ENCODE data around the gene ERLIN1.
"Not testable (repeated sequence)": the region's sequence is repeated elsewhere in the genome, so short reads cannot be mapped to it uniquely, and the experiment has no call there.

Gene ERLIN1

DNA sequence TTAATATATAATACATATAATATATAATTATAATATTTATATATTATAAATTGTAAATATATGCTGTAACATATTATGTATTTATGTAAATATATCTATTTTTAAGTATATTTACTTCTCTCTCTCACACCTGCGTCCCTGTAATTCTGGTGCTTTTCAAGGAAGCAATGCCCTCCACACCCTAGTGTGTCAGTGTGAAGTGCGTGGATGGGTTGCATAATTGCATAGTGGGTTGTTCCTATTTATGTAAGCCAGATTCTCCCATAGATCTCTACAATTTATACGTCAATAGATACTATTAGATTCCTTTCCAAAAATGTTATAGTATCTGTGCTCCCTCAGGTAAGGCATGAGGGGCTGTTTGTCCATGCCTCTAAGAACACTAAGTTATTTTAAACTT is 54.3 kb downstream of the ERLIN1 start:
- no peak for DNase-seq

DNA sequence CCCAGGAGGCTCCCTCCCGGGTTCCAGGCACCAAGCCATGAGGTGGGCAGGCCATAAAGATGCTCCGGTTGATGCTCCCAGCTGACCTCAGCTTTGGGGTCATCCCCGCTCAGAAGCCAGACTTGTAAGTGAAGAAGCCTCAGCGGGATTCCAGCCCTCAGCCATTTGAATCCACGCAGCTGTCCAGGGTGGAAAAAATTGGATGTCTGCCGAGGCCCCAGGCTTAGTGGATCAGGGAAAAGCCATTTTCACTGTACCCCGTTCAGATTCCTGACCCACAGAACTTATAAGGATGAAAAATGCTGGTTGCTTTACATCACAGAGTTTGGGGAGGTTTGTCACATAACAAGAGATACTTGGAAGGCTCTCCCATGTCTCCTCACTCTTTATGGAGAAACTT is 55.0 kb downstream of the ERLIN1 start:
- DNase-seq: no peak

DNA sequence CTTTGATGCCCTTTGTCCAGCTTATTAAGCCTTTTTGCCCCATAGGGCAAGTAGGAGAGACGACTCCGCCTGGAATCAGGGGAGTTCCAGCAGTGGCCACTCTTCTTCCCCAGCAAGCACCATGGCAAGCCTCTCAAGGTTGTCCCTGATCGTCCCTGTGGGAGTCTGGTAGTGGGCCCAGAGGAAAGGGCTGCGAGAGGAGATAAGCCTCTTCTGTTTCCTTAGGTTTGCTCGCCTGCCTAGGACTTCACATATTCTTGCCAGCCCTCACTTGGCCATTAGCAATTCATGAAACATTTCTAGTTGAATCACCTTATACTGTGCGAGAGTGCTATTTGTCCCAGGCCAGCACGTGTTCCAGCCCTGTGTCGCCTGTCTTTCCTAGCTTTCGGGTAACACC is 56.4 kb downstream of the ERLIN1 start:
- DNase-seq: no peak

DNA sequence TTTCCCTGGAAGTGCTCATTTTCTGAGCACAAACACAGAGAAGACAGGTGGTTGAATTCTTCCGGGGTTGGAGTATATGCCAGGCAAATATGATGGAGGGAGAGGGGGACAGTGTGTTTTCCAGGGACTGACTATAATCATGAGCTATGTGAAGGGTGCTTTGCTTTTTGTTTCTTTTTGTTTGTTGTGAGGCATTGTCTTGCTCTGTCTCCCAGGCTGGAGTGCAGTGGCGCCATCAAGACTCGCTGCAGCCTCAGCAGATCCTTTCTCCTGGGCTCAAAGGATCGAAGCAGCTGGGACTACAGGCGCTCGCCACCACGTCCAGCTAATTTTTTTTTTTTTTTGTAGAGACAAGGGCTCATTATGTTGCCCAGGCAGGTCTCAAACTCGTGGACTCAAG is 56.9 kb downstream of the ERLIN1 start:
- DNase-seq: no peak

DNA sequence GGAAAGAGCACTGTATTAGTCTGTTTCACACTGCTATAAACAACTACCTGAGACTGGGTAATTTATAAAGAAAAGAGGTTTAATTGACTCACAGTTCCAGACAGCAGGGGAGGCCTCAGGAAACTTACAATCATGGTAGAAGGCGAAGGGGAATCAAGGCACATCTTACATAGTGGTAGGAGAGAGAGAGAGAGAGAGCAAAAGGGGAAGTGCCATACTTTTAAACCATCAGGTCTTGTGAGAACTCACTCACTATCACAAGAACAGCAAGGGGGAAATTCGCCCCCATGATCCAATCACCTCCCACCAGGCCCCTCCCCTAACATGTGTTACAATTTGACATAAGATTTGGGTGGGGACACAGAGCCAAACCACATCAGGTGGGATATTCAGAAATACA is 60.5 kb downstream of the ERLIN1 start:
- not testable (repeated sequence) for DNase-seq

DNA sequence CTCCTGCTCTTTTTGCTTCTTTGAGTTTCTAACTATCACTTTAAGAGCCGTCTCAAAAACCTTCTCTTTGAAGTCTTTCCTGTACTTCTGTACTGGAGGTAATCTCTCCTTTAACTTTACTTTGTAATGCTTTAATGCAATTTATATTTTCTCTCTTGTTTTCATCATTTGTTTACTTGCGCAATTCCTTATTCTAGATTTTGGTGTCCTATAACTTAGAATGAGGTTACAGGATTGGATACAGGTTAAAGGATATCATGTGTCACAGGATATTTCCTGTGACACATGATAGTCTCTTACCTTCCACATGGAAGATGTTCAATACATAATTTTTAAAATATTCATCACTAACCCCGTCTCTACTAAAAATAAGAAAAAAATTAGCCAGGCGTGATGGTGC is 61.7 kb downstream of the ERLIN1 start:
- no peak for DNase-seq

DNA sequence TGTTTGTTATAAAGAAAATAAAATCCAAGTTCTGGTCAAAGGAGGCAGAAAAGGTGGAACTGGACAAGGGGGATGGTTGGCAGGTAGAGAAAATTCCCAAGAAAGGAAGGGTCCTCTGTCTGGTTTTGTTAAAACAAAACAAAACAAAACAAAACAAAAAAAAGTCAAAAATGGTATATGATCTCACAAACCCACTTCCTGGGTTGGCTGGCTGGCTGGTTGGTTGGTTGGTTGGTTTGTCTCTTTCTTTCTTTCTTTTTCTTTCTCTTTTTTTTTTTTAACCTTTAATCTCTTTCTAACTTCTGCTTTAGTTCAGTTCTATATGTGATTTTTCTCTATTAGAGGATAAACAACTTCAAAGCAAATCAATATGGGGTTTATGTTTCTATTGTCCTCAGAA is 63.0 kb downstream of the ERLIN1 start:
- DNase-seq: no peak

DNA sequence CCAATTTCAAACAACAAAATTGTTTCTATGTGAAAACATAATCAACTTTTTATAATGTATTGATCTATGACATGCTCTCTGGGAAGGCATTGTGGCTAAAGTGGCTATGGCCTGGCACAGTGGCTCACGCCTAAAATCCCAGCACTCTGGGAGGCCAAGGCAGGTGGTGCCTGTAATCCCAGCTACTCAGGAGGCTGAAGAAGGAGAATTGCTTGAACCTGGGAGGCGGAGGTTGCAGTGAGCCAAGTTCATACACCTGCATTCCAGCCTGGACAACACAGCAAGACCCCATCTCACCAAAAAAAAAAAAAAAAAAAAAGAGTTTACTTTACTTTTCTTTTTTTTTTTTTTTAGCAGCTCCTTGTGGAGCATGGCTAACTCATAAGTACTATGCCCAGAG is 65.3 kb downstream of the ERLIN1 start:
- DNase-seq: no peak

DNA sequence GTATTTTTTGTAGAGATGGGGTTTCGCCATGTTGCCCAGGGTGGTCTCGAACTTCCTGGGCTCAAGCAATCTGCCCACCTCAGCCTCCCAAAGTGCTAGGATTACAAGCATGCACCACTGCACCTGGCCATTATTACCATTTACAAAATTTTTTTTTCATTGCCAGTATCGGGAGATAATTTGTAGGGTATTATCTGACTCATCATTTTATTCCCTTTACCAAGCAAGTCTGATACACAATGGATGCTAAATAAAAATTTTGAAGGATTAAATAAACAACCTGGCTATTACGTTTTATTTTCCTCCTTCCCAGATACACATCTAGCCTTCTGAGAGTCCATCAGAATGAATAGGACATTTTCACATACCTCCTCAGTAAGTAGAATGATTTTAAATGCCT is 66.1 kb downstream of the ERLIN1 start:
- no peak for DNase-seq

DNA sequence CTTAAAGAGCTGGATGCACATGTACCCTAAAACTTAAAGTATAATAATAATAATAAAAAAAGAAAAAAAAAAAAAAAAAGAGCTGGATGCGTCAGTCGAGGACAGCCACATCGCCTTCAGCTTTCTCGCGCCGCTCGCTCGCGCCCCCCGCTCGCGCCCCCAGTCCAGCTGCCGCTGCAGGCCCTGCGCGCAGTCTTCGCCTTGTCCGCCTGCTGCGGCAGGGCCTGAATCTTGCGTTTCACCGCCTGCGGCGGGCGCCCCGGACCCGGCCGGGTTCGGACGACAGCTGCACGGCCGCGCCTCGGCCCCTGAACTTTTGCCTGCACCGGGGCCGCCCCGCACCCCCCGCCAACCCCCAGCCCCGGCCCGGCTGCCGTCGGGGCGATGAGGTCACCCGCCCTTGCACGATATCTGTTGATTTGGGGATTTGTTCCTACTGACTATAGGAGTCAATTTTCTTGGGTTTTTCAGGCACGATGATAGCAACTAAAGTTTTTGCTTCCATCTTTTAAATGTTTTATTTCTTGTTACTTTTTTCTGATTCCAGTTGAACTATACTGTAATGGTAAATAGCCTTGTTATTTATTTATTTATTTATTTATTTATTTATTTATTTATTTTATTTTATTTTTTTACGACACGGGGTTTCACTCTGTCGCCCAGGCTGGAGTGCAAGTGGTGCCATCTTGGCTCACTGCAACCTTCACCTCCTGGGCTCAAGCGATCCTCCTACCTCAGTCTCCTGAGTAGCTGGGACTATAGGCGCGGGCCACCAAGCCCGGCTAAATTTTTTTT is 70.7 kb downstream of the ERLIN1 start:
- no peak for DNase-seq

DNA sequence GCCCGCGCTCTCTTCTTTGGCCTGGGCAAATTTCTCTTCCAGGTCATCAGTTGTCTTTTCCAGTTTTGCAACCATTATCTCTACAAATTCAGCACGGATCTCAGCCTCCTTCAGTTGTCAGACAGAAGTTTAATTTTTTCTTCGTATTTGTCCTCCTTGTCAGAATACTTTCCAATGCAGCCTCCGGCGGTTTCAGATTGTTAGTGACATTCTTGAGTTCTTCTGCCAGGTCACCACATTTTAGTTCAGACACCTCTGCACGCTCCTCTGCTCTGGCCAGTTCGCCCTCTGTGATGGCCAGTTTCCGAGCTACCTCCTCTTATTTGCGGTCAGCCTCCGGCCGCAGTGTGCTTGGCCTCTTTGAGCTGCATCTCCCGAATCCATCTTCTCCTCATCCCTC is 71.4 kb downstream of the ERLIN1 start:
- DNase-seq: no peak

DNA sequence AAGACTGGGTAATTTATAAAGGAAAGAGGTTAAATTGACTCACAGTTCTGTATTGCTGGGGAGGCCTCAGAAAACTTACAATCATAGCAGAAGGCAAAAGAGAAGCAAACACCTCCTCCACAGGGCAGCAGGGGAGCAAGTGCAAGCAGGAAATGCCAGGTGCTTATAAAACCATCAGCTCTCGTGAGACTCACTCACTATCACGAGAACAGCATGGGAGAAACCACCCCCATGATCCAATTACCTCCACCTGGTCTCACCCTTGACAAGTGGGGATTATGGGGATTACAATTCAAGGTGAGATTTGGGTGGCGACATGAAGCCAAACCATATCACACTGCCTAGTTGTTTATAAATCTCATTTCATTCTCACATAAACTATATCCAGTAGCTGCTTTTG is 76.2 kb downstream of the ERLIN1 start:
- DNase-seq: no peak

DNA sequence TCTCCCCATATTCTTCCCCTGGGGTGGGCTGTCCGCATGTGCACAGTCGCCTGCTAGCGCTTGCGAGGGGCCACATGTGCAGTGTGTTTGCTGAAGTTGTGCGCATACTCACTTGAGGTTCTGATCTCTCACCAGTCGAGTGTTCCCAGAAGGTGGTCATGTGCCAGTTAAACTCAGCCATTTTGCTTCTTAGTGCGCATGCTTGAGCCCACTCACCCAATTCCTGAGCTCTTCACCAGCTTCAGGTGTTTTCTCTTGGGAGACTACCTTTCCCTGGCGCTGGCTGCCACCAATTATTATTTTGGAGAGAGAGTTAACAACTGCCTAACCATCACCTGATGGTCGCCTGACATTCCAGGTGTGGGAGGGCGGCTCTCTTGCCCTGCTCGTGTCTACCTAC is 79.0 kb downstream of the ERLIN1 start:
- no peak for DNase-seq

DNA sequence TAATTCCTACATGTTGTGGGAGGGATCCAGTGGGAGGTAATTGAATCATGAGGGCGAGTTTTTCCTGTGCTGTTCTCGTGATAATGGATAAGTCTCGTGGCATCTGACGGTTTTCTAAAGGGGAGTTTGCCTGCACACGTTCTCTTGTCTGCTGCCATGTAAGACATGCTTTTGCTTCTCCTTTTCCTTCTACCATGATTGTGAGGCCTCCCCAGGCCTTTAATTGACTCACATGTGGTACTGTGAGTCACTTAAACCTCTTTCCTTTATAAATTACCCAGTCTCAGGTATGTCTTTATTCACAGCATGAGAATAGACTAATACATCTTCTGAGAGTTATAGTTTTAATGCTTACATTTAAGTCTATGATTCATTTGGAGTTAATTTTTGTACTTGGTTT is 81.5 kb downstream of the ERLIN1 start:
- DNase-seq: no peak

DNA sequence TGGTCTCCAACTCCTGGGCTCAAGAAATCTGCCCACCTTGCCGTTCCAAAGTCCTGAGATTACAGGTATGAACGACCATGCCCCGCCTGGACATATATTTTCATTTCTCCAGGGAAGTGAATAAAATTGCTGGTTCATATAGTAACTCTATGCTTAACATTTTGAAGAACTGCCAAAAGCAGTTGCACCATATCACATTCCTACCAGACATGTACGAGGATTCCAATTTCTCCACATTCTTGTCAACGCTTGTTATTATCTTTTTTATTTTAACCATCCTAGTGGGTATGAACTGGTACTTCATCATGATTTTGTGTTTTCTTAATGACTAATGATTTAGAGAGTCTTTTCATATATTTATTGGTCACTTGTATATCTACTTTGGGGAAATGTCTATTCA is 82.2 kb downstream of the ERLIN1 start:
- DNase-seq: no peak

DNA sequence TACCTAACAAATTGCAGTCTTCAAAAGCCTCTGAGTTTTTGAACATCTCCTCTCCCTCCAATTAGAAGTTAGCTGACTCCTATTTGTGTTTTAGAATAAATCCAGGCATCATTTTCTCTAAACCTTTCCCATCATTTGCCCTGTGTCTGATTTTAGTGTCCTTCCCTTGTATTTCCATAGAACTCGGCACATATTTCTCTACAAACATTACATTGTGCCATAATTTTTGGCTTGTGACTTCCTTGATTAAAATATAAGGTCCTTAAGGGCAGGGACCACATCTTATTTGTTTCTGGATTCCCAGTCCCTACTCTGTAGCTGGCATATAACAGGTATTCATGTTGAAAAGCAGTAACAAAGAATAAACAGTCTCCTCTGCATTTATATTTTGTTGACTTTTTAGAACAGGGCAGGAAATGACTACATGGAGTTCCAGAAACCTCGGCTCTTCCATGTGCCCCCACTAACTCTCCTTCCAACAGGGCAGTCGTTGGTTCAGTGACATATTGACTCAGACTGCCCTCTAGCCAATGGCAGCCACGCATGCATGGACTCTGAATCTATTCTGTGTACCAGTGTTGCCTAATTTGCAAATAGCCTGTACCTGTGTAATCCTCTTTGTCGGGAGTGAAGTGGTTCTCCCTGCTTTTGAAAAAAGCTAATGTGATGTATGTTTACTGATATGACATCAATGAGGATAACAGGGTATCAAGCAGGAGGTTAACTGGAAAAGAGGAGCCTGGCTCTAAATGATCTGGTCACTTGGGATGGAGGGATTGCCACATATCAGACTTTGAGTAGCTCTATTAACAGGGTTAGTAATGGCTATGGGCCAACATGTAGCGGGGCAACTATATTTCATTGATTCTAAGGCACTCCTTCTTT is 84.4 kb downstream of the ERLIN1 start:
- no peak for DNase-seq

DNA sequence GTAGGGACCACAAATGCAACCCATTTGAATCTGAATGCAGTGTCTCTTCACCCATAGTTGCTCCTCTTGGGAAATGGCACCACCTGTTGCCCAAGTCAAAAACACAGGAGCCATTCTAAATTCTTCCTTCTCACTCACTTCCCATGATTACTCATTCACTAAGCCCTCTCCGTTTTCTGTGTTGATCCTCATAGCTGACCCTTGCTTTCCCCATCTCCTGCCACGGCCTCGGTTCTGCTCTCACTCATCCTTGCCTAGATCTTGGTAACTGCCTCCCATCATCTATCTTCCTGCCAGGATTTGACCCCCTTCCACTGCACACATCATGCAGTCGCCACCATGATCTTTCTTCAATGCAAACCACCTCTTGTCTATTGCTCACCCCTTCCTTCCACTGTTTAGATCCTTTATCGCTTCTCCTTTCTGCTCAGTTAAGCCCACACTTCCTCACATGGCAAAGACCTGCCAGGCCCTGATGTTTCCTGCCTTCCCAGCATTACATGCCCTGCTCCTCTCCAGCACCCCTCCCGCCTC is 85.1 kb downstream of the ERLIN1 start:
- no peak for DNase-seq
